LNCAP (cell line): Measurements from ENCODE around the gene ALOX12B.

Experiments used
- CTCF ChIP-seq: fragments of 450-650 bp; IDR thresholded peaks from 2 replicates; pipeline ENCODE4 v1.5.1; 2017; ENCODE audit warnings: mild to moderate bottlenecking

The ALOX12B gene

GRCh38 chr17:8071496-8071895 lies 16.0 kb downstream of the ALOX12B start:
- TF ChIP-seq CTCF = no peak

- TF ChIP-seq CTCF = no peak
Measured at GRCh38 chr17:8069587-8069860, 18.0 kb downstream of the ALOX12B start.

- TF ChIP-seq CTCF = no peak
Measured at GRCh38 chr17:8068736-8069586, 18.6 kb downstream of the ALOX12B start.

GRCh38 chr17:8067806-8068205 lies 19.7 kb downstream of the ALOX12B start:
- TF ChIP-seq CTCF = no peak

- no peak for TF ChIP-seq CTCF
Measured at GRCh38 chr17:8066841-8067775, 20.4 kb downstream of the ALOX12B start.

GRCh38 chr17:8064561-8065019 lies 22.9 kb downstream of the ALOX12B start:
- no peak for TF ChIP-seq CTCF

GRCh38 chr17:8063761-8064534 lies 23.6 kb downstream of the ALOX12B start:
- no peak for TF ChIP-seq CTCF
